ENCODE results near the gene CASP8.

DNA sequence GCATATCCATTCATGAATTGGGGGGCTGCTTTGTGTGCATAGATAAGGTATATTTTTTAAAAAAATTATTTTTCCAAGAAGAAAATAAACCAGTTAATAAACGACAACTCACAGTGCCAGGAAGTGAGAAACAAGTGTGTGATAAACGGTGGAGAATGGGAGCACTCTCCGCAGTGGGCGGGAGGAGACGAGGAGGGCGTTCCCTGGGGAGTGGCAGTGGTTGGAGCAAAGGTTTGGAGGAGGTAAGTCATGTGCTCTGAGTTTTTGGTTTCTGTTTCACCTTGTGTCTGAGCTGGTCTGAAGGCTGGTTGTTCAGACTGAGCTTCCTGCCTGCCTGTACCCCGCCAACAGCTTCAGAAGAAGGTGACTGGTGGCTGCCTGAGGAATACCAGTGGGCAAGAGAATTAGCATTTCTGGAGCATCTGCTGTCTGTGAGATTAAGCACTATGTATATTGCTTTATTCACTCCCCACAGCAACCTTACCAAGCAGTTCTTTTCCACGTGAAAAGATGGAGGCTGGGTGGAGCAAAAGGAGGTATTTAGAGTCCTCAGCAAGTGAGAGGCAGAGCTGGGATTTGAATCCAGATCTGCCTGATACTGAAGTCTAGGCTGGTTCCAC is 27.0 kb upstream of the CASP8 start:
- TF ChIP-seq, protein P1, sequence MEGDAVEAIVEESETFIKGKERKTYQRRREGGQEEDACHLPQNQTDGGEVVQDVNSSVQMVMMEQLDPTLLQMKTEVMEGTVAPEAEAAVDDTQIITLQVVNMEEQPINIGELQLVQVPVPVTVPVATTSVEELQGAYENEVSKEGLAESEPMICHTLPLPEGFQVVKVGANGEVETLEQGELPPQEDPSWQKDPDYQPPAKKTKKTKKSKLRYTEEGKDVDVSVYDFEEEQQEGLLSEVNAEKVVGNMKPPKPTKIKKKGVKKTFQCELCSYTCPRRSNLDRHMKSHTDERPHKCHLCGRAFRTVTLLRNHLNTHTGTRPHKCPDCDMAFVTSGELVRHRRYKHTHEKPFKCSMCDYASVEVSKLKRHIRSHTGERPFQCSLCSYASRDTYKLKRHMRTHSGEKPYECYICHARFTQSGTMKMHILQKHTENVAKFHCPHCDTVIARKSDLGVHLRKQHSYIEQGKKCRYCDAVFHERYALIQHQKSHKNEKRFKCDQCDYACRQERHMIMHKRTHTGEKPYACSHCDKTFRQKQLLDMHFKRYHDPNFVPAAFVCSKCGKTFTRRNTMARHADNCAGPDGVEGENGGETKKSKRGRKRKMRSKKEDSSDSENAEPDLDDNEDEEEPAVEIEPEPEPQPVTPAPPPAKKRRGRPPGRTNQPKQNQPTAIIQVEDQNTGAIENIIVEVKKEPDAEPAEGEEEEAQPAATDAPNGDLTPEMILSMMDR (IDR thresholded peaks at IDR 0.05; ENCODE audit: extremely low read depth in 1 of 2, insufficient read depth in 1 of 2, low read depth in 1 of 2, low read length in 2 of 2), result no peak
- TF ChIP-seq POLR2A (IDR thresholded peaks at IDR 0.05; ENCODE audit: low read depth, low read length) (no peak), POLR2AphosphoS5 (IDR thresholded peaks at IDR 0.05; ENCODE audit: insufficient read depth, low read depth, low read length) (no peak), EZH2 (IDR thresholded peaks at IDR 0.05; ENCODE audit: borderline replicate concordance, low read depth, low read length, severe bottlenecking) (no peak), FOS (IDR thresholded peaks at IDR 0.05; ENCODE audit: borderline replicate concordance, insufficient read depth, low read length) (no peak), JUN (IDR thresholded peaks at IDR 0.05; ENCODE audit: borderline replicate concordance, insufficient read depth, insufficient read length, low read depth) (no peak), MYC (IDR thresholded peaks at IDR 0.05; ENCODE audit: low read depth, low read length) (no peak)
- TF ChIP-seq, protein P2, sequence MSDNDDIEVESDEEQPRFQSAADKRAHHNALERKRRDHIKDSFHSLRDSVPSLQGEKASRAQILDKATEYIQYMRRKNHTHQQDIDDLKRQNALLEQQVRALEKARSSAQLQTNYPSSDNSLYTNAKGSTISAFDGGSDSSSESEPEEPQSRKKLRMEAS (IDR thresholded peaks at IDR 0.05; ENCODE audit: insufficient read depth, insufficient read length), result no peak
